Activated B cell treated with CpG ODN at 0.5 μM for 24 hours (primary cell): ENCODE results near the gene UBE2E1. TPM values are rescaled to one million over a fixed set of nuclear protein-coding genes. Genes with fewer than 3 reads are reported as not detected.

Source experiments
- ATAC-seq: fragments of 200-7000 bp; cut with Tn5 transposase; one replicate; pipeline ENCODE4 v1.10.0; 2021; ENCODE audit warnings: low read depth, mild to moderate bottlenecking, moderate library complexity
- CTCF ChIA-PET: fragments of 350-600 bp; sonication (Branson Sonifier 250); formaldehyde crosslinking; loops from one replicate; lab custom pipeline; 2021; ENCODE audit warnings: antibody characterized with exemption; lab: Charles Lee
- POLR2A ChIA-PET: fragments of 350-600 bp; sonication (Branson Sonifier 250); formaldehyde crosslinking; loops from one replicate; lab custom pipeline; 2021; ENCODE audit warnings: antibody characterized with exemption; lab: Charles Lee
- DNase-seq: peaks from one replicate; pipeline ENCODE4 v3.0.0; 2022
- H3K27ac Mint-ChIP-seq: one replicate; pipeline ENCODE4 v1.8.0; 2020; ENCODE audit warnings: mixed read lengths
- H3K27me3 Mint-ChIP-seq: one replicate; pipeline ENCODE4 v1.8.0; 2021; ENCODE audit warnings: mixed read lengths
- H3K36me3 Mint-ChIP-seq: one replicate; pipeline ENCODE4 v1.8.0; 2021; ENCODE audit warnings: low read depth, mixed read lengths
- H3K4me1 Mint-ChIP-seq: one replicate; pipeline ENCODE4 v1.8.0; 2021; ENCODE audit warnings: mixed read lengths
- H3K4me3 Mint-ChIP-seq: one replicate; pipeline ENCODE4 v1.8.0; 2020; ENCODE audit warnings: mild to moderate bottlenecking, mixed read lengths
- H3K9me3 Mint-ChIP-seq: one replicate; pipeline ENCODE4 v1.8.0; 2020; ENCODE audit warnings: mixed read lengths
- CTCF ChIP-seq: fragments of 200-600 bp; IDR thresholded peaks from one replicate; pipeline ENCODE4 v1.8.0; 2022; ENCODE audit warnings: antibody characterized with exemption, mild to moderate bottlenecking
- intact Hi-C: fragments of 100-400 bp; cut with micrococcal nuclease; formaldehyde crosslinking; loops from one replicate; pipeline ENCODE4 v1.15.1; 2024
- total RNA-seq: library from RNA; stranded (reverse); gene quantifications from 2 replicates; pipeline ENCODE4 v1.2.3, GENCODE V29; 2022

The UBE2E1 gene
- total RNA-seq, 1 donor from 2014 or later: 85.2 TPM

- peak overlapping the region; percentile 67 for H3K27ac Mint-ChIP-seq
- H3K9me3 Mint-ChIP-seq: no peaks in the 10 kb centered on the region
- no peaks in the 10 kb centered on the region for H3K27me3 Mint-ChIP-seq
- peak overlapping the region; percentile 2 for H3K4me3 Mint-ChIP-seq
- DNase-seq: no peak
- ChIA-PET CTCF (interaction anchor here (0.8 kb wide), 1 partner anchor 97 kb away, joined by 3 read pairs; no protein-coding TSS in a partner anchor), POLR2A (interaction anchor here (0.6 kb wide), 1 partner anchor 58 kb away, joined by 3 read pairs; no protein-coding TSS in a partner anchor)
- peaks cover 34% of the 10 kb centered on the region for H3K4me1 Mint-ChIP-seq
- ATAC-seq: peak; percentile 50
- intact Hi-C loops: loop anchor here (5.0 kb wide), 3 partner anchors 96 to 844 kb away; partner anchors contain the start of gene NR1D2
- no peaks in the 10 kb centered on the region for H3K36me3 Mint-ChIP-seq
- TF ChIP-seq CTCF: no peak
Measured at GRCh38 chr3:23760871-23761373, 44.8 kb upstream of the UBE2E1 start.

GRCh38 chr3:23761440-23761896 lies 44.3 kb upstream of the UBE2E1 start:
- Mint-ChIP-seq H3K4me1 (peaks cover 34% of the 10 kb centered on the region), H3K27ac (peak overlapping the region; percentile 67), H3K36me3 (no peaks in the 10 kb centered on the region), H3K27me3 (no peaks in the 10 kb centered on the region), H3K4me3 (no peak overlapping the region), H3K9me3 (no peaks in the 10 kb centered on the region)
- no peak for TF ChIP-seq CTCF
- CTCF ChIA-PET: interaction anchor here (0.8 kb wide), 1 partner anchor 96 kb away, joined by 3 read pairs; no protein-coding TSS in a partner anchor
- ATAC-seq (no peak), DNase-seq (no peak)
- POLR2A ChIA-PET: no interaction called here
- intact Hi-C loops: loop anchor here (5.0 kb wide), 3 partner anchors 96 to 844 kb away; partner anchors contain the start of gene NR1D2

GRCh38 chr3:23762214-23762613 lies 43.5 kb upstream of the UBE2E1 start:
- Mint-ChIP-seq H3K9me3 (no peaks in the 10 kb centered on the region), H3K27ac (peak overlapping the region; percentile 67), H3K27me3 (no peaks in the 10 kb centered on the region), H3K4me1 (peaks cover 34% of the 10 kb centered on the region), H3K36me3 (no peaks in the 10 kb centered on the region), H3K4me3 (peak overlapping the region; percentile 74)
- ChIA-PET CTCF (interaction anchor here (0.7 kb wide), 1 partner anchor 155 kb away, joined by 3 read pairs; the partner anchor contains the start of genes NKIRAS1 and RPL15), POLR2A (interaction anchor here (0.5 to 1.4 kb wide), 3 partner anchors 16 to 154 kb away, joined by 5 to 9 read pairs (median 7); partner anchors contain the start of genes NKIRAS1 and RPL15)
- no peak for TF ChIP-seq CTCF
- DNase-seq: peak; percentile 19
- intact Hi-C loops: loop anchor here (1.0 to 5.0 kb wide), 5 partner anchors 44 to 845 kb away; partner anchors contain the start of genes NKIRAS1, NR1D2 and RPL15
- ATAC-seq: peak; percentile 78

- intact Hi-C loops: loop anchor here (1.0 to 5.0 kb wide), 5 partner anchors 43 to 846 kb away; partner anchors contain the start of genes NKIRAS1, NR1D2 and RPL15
- ATAC-seq: no peak
- peaks cover 34% of the 10 kb centered on the region for H3K4me1 Mint-ChIP-seq
- ChIA-PET POLR2A (interaction anchor here (0.7 to 1.4 kb wide), 2 partner anchors 38 to 154 kb away, joined by 5 to 7 read pairs; partner anchors contain the start of genes NKIRAS1 and RPL15), CTCF (interaction anchor here (0.7 kb wide), 1 partner anchor 154 kb away, joined by 3 read pairs; the partner anchor contains the start of genes NKIRAS1 and RPL15)
- H3K27ac Mint-ChIP-seq: peak overlapping the region; percentile 67
- no peak for DNase-seq
- H3K36me3 Mint-ChIP-seq: no peaks in the 10 kb centered on the region
- no peaks in the 10 kb centered on the region for H3K27me3 Mint-ChIP-seq
- no peak for TF ChIP-seq CTCF
- H3K4me3 Mint-ChIP-seq: peak overlapping the region; percentile 74
- no peaks in the 10 kb centered on the region for H3K9me3 Mint-ChIP-seq
Measured at GRCh38 chr3:23762759-23763477, 42.8 kb upstream of the UBE2E1 start.
